IMR-90 (cell line): ENCODE results near the gene GPRIN3.

ENCODE experiments used
- BHLHE40 ChIP-seq: fragments of 150-350 bp; IDR thresholded peaks from 2 replicates; pipeline ENCODE4 v1.6.1; 2016; ENCODE audit warnings: mild to moderate bottlenecking, low read depth, low read length
- CEBPB ChIP-seq: IDR thresholded peaks from 2 replicates; pipeline ENCODE4 v1.6.1; 2012; ENCODE audit warnings: low read depth, low read length, improper control_type of control experiment
- CHD1 ChIP-seq: IDR thresholded peaks from 2 replicates; pipeline ENCODE4 v1.6.1; 2012; ENCODE audit warnings: low read depth, low read length, improper control_type of control experiment
- FOS ChIP-seq: fragments of 150-350 bp; IDR thresholded peaks from 2 replicates; pipeline ENCODE4 v1.6.1; 2016; ENCODE audit warnings: low read depth, low read length
- MAZ ChIP-seq: IDR thresholded peaks from 2 replicates; pipeline ENCODE4 v1.6.1; 2012; ENCODE audit warnings: low read depth, mild to moderate bottlenecking, low read length, improper control_type of control experiment, moderate library complexity, borderline replicate concordance
- MXI1 ChIP-seq: IDR thresholded peaks from 2 replicates; pipeline ENCODE4 v1.6.1; 2012; ENCODE audit warnings: low read depth, mild to moderate bottlenecking, low read length, moderate library complexity, borderline replicate concordance
- POLR2A ChIP-seq: IDR thresholded peaks from 2 replicates; pipeline ENCODE4 v1.6.1; 2012; ENCODE audit warnings: mild to moderate bottlenecking, low read depth, low read length
- RAD21 ChIP-seq: IDR thresholded peaks from 2 replicates; pipeline ENCODE4 v1.6.1; 2012; ENCODE audit warnings: low read length, improper control_type of control experiment
- RCOR1 ChIP-seq: IDR thresholded peaks from 2 replicates; pipeline ENCODE4 v1.6.1; 2012; ENCODE audit warnings: mild to moderate bottlenecking, low read length, improper control_type of control experiment; ENCODE audit not compliant: insufficient replicate concordance
- RFX5 ChIP-seq: IDR thresholded peaks from 2 replicates; pipeline ENCODE4 v1.8.0; 2012; ENCODE audit warnings: low read depth, mild to moderate bottlenecking, low read length, moderate library complexity
- SMC3 ChIP-seq: fragments of 150-350 bp; IDR thresholded peaks from 2 replicates; pipeline ENCODE4 v1.6.1; 2016; ENCODE audit warnings: low read depth, mild to moderate bottlenecking, antibody characterized with exemption, low read length, moderate library complexity
- TF ChIP-seq, protein P1 (sequence below): conservative IDR thresholded peaks from 2 replicates; pipeline ENCODE4 v1.5.1; 2012; ENCODE audit warnings: mild to moderate bottlenecking, low read depth, low read length, improper control_type of control experiment
- TF ChIP-seq, protein P2 (sequence below): fragments of 150-350 bp; IDR thresholded peaks from 2 replicates; pipeline ENCODE4 v1.6.1; 2017; ENCODE audit warnings: mild to moderate bottlenecking, antibody characterized with exemption, low read length, low read depth
- TF ChIP-seq, protein P3 (sequence below): fragments of 150-350 bp; IDR thresholded peaks from 2 replicates; pipeline ENCODE4 v1.6.1; 2016; ENCODE audit warnings: low read depth, mild to moderate bottlenecking, low read length, moderate library complexity, borderline replicate concordance

DNA sequence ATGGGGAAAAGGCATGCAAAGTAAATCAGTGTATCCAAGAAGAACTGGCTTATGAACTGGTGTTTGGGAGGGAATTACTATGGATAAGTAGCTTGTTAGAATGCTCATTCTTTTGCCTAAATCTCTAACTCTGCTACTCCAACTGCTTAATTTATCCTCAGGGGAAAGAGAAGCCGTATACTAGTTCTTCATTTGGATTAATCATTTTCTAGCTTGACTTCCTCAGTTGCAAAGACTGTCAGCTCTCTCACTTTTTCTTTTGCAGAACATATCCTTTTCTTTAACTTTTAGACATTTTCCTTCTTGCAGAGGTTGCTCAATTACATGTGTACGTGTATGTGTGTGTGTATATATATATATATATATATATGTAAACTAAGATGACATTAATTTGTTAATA lies 21.9 kb downstream of the GPRIN3 start:
- TF ChIP-seq, protein P1, sequence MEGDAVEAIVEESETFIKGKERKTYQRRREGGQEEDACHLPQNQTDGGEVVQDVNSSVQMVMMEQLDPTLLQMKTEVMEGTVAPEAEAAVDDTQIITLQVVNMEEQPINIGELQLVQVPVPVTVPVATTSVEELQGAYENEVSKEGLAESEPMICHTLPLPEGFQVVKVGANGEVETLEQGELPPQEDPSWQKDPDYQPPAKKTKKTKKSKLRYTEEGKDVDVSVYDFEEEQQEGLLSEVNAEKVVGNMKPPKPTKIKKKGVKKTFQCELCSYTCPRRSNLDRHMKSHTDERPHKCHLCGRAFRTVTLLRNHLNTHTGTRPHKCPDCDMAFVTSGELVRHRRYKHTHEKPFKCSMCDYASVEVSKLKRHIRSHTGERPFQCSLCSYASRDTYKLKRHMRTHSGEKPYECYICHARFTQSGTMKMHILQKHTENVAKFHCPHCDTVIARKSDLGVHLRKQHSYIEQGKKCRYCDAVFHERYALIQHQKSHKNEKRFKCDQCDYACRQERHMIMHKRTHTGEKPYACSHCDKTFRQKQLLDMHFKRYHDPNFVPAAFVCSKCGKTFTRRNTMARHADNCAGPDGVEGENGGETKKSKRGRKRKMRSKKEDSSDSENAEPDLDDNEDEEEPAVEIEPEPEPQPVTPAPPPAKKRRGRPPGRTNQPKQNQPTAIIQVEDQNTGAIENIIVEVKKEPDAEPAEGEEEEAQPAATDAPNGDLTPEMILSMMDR = no peak
- TF ChIP-seq POLR2A = no peak
- no peak for TF ChIP-seq RFX5
- TF ChIP-seq SMC3 = no peak
- TF ChIP-seq RCOR1 = no peak
- TF ChIP-seq MXI1 = no peak
- no peak for TF ChIP-seq BHLHE40
- no peak for TF ChIP-seq MAZ
- TF ChIP-seq FOS = no peak
- TF ChIP-seq, protein P2, sequence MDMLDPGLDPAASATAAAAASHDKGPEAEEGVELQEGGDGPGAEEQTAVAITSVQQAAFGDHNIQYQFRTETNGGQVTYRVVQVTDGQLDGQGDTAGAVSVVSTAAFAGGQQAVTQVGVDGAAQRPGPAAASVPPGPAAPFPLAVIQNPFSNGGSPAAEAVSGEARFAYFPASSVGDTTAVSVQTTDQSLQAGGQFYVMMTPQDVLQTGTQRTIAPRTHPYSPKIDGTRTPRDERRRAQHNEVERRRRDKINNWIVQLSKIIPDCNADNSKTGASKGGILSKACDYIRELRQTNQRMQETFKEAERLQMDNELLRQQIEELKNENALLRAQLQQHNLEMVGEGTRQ = no peak
- no peak for TF ChIP-seq CEBPB
- TF ChIP-seq, protein P3, sequence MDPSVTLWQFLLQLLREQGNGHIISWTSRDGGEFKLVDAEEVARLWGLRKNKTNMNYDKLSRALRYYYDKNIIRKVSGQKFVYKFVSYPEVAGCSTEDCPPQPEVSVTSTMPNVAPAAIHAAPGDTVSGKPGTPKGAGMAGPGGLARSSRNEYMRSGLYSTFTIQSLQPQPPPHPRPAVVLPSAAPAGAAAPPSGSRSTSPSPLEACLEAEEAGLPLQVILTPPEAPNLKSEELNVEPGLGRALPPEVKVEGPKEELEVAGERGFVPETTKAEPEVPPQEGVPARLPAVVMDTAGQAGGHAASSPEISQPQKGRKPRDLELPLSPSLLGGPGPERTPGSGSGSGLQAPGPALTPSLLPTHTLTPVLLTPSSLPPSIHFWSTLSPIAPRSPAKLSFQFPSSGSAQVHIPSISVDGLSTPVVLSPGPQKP = no peak
- TF ChIP-seq RAD21 = no peak
- TF ChIP-seq CHD1 = no peak
